ENCODE data around the gene TM4SF20.
"Not testable (repeated sequence)": the region's sequence is repeated elsewhere in the genome, so short reads cannot be mapped to it uniquely, and the experiment has no call there.

Gene TM4SF20

GRCh38 chr2:227367427-227367795 lies 11.7 kb downstream of the TM4SF20 start:
- Mint-ChIP-seq H3K27ac (peak overlapping the region; percentile 86), H3K27me3 (no peaks in the 10 kb centered on the region), H3K4me3 (no peak overlapping the region), H3K36me3 (ENCODE audit: low read depth) (no peaks in the 10 kb centered on the region), H3K4me1 (ENCODE audit: low read depth) (peaks cover 52% of the 10 kb centered on the region), H3K9me3 (no peaks in the 10 kb centered on the region)
- intact Hi-C loops (cut with micrococcal nuclease): loop anchor here (5.0 kb wide), 1 partner anchor 40 kb away; the partner anchor contains the start of gene MFF

- Mint-ChIP-seq H3K9me3 (no peaks in the 10 kb centered on the region), H3K36me3 (ENCODE audit: low read depth) (no peaks in the 10 kb centered on the region), H3K27me3 (no peaks in the 10 kb centered on the region), H3K4me3 (no peak overlapping the region), H3K4me1 (ENCODE audit: low read depth) (peaks cover 48% of the 10 kb centered on the region), H3K27ac (peak overlapping the region; percentile 86)
- intact Hi-C loops (cut with micrococcal nuclease): loop anchor here (5.0 kb wide), 1 partner anchor 40 kb away; the partner anchor contains the start of gene MFF
These were observed 12.2 kb downstream of the TM4SF20 start for GRCh38 chr2:227366769-227367426.

GRCh38 chr2:227365833-227366232 lies 13.3 kb downstream of the TM4SF20 start:
- intact Hi-C loops (cut with micrococcal nuclease): loop anchor here (5.0 kb wide), 1 partner anchor 39 kb away; the partner anchor contains the start of gene MFF

GRCh38 chr2:227364585-227365263 lies 14.4 kb downstream of the TM4SF20 start:
- Mint-ChIP-seq H3K27ac (peak overlapping the region; percentile 9), H3K4me1 (ENCODE audit: low read depth) (peaks cover 31% of the 10 kb centered on the region), H3K36me3 (ENCODE audit: low read depth) (peaks cover 14% of the 10 kb centered on the region)
- not testable (repeated sequence) for H3K9me3 Mint-ChIP-seq, H3K27me3 Mint-ChIP-seq, H3K4me3 Mint-ChIP-seq
- intact Hi-C loops (cut with micrococcal nuclease): loop anchor here (5.0 kb wide), 2 partner anchors 37 to 108 kb away; partner anchors contain the start of genes AGFG1 and MFF

More at GRCh38 chr2:227365833-227366232, 13.3 kb downstream of the TM4SF20 start:
- H3K27ac Mint-ChIP-seq: no peak overlapping the region
- no peaks in the 10 kb centered on the region for H3K9me3 Mint-ChIP-seq
- no peak overlapping the region for H3K4me3 Mint-ChIP-seq
- peaks cover 42% of the 10 kb centered on the region for H3K4me1 Mint-ChIP-seq (ENCODE audit: low read depth)
- H3K36me3 Mint-ChIP-seq (ENCODE audit: low read depth): peaks cover 4% of the 10 kb centered on the region
- no peaks in the 10 kb centered on the region for H3K27me3 Mint-ChIP-seq

- Mint-ChIP-seq H3K36me3 (ENCODE audit: low read depth) (peaks cover 23% of the 10 kb centered on the region), H3K4me3 (no peak overlapping the region), H3K27me3 (no peaks in the 10 kb centered on the region), H3K4me1 (ENCODE audit: low read depth) (peaks cover 21% of the 10 kb centered on the region), H3K9me3 (no peaks in the 10 kb centered on the region), H3K27ac (peak overlapping the region; percentile 23)
- intact Hi-C loops (cut with micrococcal nuclease): loop anchor here (2.0 to 5.0 kb wide), 2 partner anchors 109 to 403 kb away; partner anchors contain the start of gene AGFG1
These were observed 15.3 kb downstream of the TM4SF20 start for GRCh38 chr2:227363756-227364155.

- intact Hi-C loops (cut with micrococcal nuclease): loop anchor here (5.0 kb wide), 1 partner anchor 112 kb away; the partner anchor contains the start of gene AGFG1
- Mint-ChIP-seq H3K36me3 (ENCODE audit: low read depth) (peaks cover 53% of the 10 kb centered on the region), H3K9me3 (no peaks in the 10 kb centered on the region), H3K4me3 (no peak overlapping the region), H3K27me3 (no peaks in the 10 kb centered on the region), H3K4me1 (ENCODE audit: low read depth) (no peaks in the 10 kb centered on the region), H3K27ac (no peak overlapping the region)
These were observed 18.8 kb downstream of the TM4SF20 start for GRCh38 chr2:227360351-227360750.

- no peak overlapping the region for H3K4me3 Mint-ChIP-seq
- no peak overlapping the region for H3K27ac Mint-ChIP-seq
These were observed 27.5 kb downstream of the TM4SF20 start for GRCh38 chr2:227351639-227352038.

GRCh38 chr2:227349989-227350612 lies 29.0 kb downstream of the TM4SF20 start:
- Mint-ChIP-seq H3K27ac (no peak overlapping the region), H3K9me3 (no peaks in the 10 kb centered on the region), H3K4me3 (no peak overlapping the region), H3K27me3 (no peaks in the 10 kb centered on the region), H3K36me3 (ENCODE audit: low read depth) (peaks cover 55% of the 10 kb centered on the region), H3K4me1 (ENCODE audit: low read depth) (no peaks in the 10 kb centered on the region)
- intact Hi-C loops (cut with micrococcal nuclease): no loop called here

More at GRCh38 chr2:227351639-227352038, 27.5 kb downstream of the TM4SF20 start:
- no peaks in the 10 kb centered on the region for H3K9me3 Mint-ChIP-seq
- H3K36me3 Mint-ChIP-seq (ENCODE audit: low read depth): peaks cover 52% of the 10 kb centered on the region
- H3K4me1 Mint-ChIP-seq (ENCODE audit: low read depth): no peaks in the 10 kb centered on the region
- intact Hi-C loops (cut with micrococcal nuclease): no loop called here
- no peaks in the 10 kb centered on the region for H3K27me3 Mint-ChIP-seq

GRCh38 chr2:227348324-227348723 lies 30.8 kb downstream of the TM4SF20 start:
- no peaks in the 10 kb centered on the region for H3K27me3 Mint-ChIP-seq
- H3K4me1 Mint-ChIP-seq (ENCODE audit: low read depth): no peaks in the 10 kb centered on the region
- H3K4me3 Mint-ChIP-seq: no peak overlapping the region
- no peak overlapping the region for H3K27ac Mint-ChIP-seq
- peaks cover 51% of the 10 kb centered on the region for H3K36me3 Mint-ChIP-seq (ENCODE audit: low read depth)
- no peaks in the 10 kb centered on the region for H3K9me3 Mint-ChIP-seq
- intact Hi-C loops (cut with micrococcal nuclease): no loop called here

GRCh38 chr2:227347117-227347516 lies 32.0 kb downstream of the TM4SF20 start:
- intact Hi-C loops (cut with micrococcal nuclease): no loop called here
- peaks cover 50% of the 10 kb centered on the region for H3K36me3 Mint-ChIP-seq (ENCODE audit: low read depth)

GRCh38 chr2:227344231-227344630 lies 34.9 kb downstream of the TM4SF20 start:
- H3K4me1 Mint-ChIP-seq (ENCODE audit: low read depth): no peaks in the 10 kb centered on the region
- peaks cover 55% of the 10 kb centered on the region for H3K36me3 Mint-ChIP-seq (ENCODE audit: low read depth)
- no peak overlapping the region for H3K4me3 Mint-ChIP-seq
- H3K27ac Mint-ChIP-seq: no peak overlapping the region
- H3K27me3 Mint-ChIP-seq: no peaks in the 10 kb centered on the region
- no peaks in the 10 kb centered on the region for H3K9me3 Mint-ChIP-seq
- intact Hi-C loops (cut with micrococcal nuclease): no loop called here

More at GRCh38 chr2:227347117-227347516, 32.0 kb downstream of the TM4SF20 start:
- Mint-ChIP-seq H3K4me3 (no peak overlapping the region), H3K27me3 (no peaks in the 10 kb centered on the region), H3K4me1 (ENCODE audit: low read depth) (no peaks in the 10 kb centered on the region), H3K27ac (no peak overlapping the region), H3K9me3 (no peaks in the 10 kb centered on the region)

GRCh38 chr2:227341553-227341952 lies 37.6 kb downstream of the TM4SF20 start:
- no peaks in the 10 kb centered on the region for H3K4me1 Mint-ChIP-seq (ENCODE audit: low read depth)
- no peaks in the 10 kb centered on the region for H3K27me3 Mint-ChIP-seq
- peaks cover 50% of the 10 kb centered on the region for H3K36me3 Mint-ChIP-seq (ENCODE audit: low read depth)
- H3K9me3 Mint-ChIP-seq: no peaks in the 10 kb centered on the region
- intact Hi-C loops (cut with micrococcal nuclease): no loop called here
- no peak overlapping the region for H3K27ac Mint-ChIP-seq
- H3K4me3 Mint-ChIP-seq: no peak overlapping the region

- H3K9me3 Mint-ChIP-seq: no peaks in the 10 kb centered on the region
- no peaks in the 10 kb centered on the region for H3K27me3 Mint-ChIP-seq
- peaks cover 13% of the 10 kb centered on the region for H3K4me1 Mint-ChIP-seq (ENCODE audit: low read depth)
- H3K4me3 Mint-ChIP-seq: no peak overlapping the region
- no peak overlapping the region for H3K27ac Mint-ChIP-seq
- intact Hi-C loops (cut with micrococcal nuclease): no loop called here
- H3K36me3 Mint-ChIP-seq (ENCODE audit: low read depth): peaks cover 51% of the 10 kb centered on the region
These were observed 39.0 kb downstream of the TM4SF20 start for GRCh38 chr2:227340106-227340505.

- H3K4me3 Mint-ChIP-seq: no peak overlapping the region
- peaks cover 23% of the 10 kb centered on the region for H3K4me1 Mint-ChIP-seq (ENCODE audit: low read depth)
- no peak overlapping the region for H3K27ac Mint-ChIP-seq
- peaks cover 60% of the 10 kb centered on the region for H3K36me3 Mint-ChIP-seq (ENCODE audit: low read depth)
- H3K9me3 Mint-ChIP-seq: no peaks in the 10 kb centered on the region
- intact Hi-C loops (cut with micrococcal nuclease): no loop called here
- no peaks in the 10 kb centered on the region for H3K27me3 Mint-ChIP-seq
These were observed 40.0 kb downstream of the TM4SF20 start for GRCh38 chr2:227339098-227339599.

All from dendritic cell treated with granulocyte-macrophage colony-stimulating factor and Interleukin-4, amounts not matched to agents 40 ng/mL and 50 ng/mL, for 4 days (primary cell).